NCI-H446 (cell line): ENCODE measurements around the gene ATP5MG.

Experiments
- DNase-seq, 2 experiments: peaks; one replicate each; lab custom pipeline; 2025; lab: John Stamatoyannopoulos, UW

ATP5MG gene

DNA sequence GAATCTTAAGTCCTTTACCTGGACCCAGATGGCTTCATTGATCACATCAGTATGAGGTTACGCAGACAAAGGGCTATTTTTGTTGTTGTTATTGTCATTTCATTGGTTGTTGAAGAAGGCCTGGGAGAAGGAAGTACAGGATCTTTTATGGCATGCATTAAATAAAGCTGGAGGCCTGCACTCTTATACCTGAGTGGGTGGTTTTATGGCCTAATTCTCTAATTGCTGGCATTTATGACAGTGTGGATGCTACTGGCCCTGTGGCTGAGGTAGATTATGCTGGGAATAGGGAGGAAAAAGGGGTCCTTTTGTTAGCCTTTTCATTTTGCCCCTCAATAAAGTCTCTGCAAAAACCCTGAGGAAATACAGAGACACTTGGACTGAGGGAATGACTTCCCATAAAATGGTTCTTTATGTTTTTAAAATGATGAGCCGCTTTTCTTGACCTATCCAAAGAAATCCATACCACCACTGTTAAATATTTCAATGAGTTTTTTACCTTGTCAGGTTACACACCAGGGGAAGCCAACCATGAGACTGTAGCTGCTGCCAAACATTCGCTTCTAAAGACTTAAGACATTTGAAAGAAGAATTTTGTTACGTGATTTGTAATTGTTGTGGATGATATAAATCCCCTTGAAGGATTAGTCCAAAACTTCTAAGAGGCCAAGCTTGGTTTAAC lies 41.6 kb downstream of the ATP5MG start:
- DNase-seq = no peak

- no peak for DNase-seq
Observed at GRCh38 chr11:118443590-118444218, 42.3 kb downstream of the ATP5MG start.

- DNase-seq = no peak
Observed at GRCh38 chr11:118447423-118447822, 46.0 kb downstream of the ATP5MG start.

DNA sequence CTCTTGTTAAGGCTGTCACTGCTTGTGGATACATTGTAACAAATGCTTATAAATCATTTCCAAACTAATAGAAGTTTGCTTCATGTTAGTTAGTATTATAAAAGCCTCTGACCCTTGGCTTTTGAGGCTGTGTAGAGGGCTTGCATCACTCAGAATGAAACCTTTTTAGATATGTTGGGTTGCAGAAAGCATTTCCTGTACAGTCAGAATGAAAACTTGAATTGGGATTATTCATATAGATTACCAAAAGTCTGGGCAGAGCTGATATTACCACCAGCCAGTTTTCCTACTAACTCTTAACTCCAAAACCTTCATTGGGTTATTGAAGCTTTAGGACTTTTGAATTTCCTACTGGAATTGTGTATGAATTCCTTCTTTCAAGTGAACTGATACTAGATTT lies 46.9 kb downstream of the ATP5MG start:
- no peak for DNase-seq

- DNase-seq = no peak
Observed at GRCh38 chr11:118449316-118449918, 48.0 kb downstream of the ATP5MG start.

DNA sequence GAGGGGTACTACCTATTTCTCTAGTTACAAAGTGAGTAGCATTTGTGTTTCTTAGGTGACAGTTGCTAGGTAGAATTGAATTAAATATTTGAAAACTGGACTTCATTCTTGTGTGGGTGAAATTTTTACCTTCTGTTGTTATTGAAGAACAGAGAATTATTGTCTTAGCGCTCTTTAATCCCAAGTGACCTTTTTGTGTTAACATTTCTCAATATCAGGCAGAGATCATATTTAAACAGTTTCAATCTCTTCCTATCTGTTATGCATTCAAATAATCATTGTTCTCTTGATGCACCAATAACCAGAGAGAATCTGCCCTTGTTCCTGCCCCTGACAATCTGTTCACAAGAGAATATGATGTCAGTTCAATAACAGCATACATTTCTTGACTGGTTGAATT lies 49.0 kb downstream of the ATP5MG start:
- no peak for DNase-seq
